ENCODE results near the gene E2F1.
A peak's percentile ranks its signal among the peaks of the same experiment; 100 is the strongest.

DNA sequence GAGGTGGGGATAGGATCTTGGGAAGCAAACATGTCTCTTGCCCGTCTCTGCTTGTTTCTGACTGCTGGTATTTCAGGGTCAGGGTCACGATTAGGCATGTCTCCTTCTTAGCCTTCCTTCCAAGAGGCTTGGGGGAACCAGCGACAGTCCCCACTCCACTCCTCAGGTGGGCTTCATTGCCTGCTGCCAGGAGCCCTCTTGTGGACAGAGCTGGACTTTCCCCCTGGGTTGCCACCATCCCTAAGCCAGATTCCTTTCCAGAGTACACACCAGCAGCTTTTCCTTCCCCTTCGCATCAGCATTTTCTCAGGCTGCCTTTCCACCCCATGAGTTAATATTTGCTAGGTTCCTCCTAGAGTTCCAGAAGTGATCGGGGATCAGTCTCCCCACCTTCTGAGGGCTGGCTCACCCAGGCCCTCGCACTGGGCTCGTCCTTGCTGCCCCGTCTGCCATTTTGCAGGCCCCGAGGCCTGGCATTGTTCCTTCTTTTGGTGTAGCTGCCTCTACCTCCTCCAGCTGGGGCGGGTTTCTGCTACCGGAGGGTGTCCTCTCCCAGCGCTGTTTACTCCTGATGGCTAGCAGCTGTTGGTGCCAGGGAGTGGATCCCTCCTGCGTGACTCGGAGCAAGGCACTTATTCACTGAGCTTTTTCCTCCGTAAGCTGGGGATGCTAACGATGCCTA, 32.8 kb downstream of the E2F1 start:
- TF ChIP-seq, protein P1, sequence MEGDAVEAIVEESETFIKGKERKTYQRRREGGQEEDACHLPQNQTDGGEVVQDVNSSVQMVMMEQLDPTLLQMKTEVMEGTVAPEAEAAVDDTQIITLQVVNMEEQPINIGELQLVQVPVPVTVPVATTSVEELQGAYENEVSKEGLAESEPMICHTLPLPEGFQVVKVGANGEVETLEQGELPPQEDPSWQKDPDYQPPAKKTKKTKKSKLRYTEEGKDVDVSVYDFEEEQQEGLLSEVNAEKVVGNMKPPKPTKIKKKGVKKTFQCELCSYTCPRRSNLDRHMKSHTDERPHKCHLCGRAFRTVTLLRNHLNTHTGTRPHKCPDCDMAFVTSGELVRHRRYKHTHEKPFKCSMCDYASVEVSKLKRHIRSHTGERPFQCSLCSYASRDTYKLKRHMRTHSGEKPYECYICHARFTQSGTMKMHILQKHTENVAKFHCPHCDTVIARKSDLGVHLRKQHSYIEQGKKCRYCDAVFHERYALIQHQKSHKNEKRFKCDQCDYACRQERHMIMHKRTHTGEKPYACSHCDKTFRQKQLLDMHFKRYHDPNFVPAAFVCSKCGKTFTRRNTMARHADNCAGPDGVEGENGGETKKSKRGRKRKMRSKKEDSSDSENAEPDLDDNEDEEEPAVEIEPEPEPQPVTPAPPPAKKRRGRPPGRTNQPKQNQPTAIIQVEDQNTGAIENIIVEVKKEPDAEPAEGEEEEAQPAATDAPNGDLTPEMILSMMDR (IDR thresholded peaks at IDR 0.05), result peak; percentile 69
- no peak for TF ChIP-seq EZH2 (IDR thresholded peaks at IDR 0.05; ENCODE audit: borderline replicate concordance, insufficient read depth, low read depth, low read length, poor library complexity, severe bottlenecking)

All from B cell (primary cell).